Tongue (tissue), 2 donors: ENCODE results near the gene IL9. TPM values are rescaled to one million over a fixed set of nuclear protein-coding genes. Genes with fewer than 3 reads are reported as not detected.

Experiments
- DNase-seq: peaks from one replicate; pipeline ENCODE4 v3.0.0-alpha.2; 2015
- total RNA-seq: library from RNA; depleted of rRNA; stranded (reverse); fragments of >200 nt; gene quantifications from one replicate; pipeline ENCODE4 v1.2.3, GENCODE V29; 2014

The IL9 gene
- total RNA-seq, 1 donor from 2014 or later: not detected

DNA sequence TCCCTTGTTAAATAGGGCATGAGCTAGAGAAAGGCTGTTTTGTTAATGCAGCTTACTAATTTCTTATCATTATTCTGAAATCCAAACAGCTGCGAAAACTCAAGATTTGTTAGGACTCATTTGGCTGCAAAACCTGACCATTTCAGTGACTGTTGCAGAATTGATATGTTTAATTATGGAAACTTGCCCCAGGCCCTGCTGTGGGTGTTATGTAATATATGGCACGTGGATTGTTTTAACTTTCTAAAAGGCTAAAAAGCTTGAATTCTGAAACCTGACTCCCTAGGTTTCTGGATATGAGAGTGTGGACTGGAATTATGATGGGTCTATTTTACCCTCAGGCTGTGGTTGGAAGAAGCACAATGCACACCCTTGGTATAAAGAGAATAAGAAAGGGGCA is 4.4 kb downstream of the IL9 start:
- peak; percentile 10 for DNase-seq

DNA sequence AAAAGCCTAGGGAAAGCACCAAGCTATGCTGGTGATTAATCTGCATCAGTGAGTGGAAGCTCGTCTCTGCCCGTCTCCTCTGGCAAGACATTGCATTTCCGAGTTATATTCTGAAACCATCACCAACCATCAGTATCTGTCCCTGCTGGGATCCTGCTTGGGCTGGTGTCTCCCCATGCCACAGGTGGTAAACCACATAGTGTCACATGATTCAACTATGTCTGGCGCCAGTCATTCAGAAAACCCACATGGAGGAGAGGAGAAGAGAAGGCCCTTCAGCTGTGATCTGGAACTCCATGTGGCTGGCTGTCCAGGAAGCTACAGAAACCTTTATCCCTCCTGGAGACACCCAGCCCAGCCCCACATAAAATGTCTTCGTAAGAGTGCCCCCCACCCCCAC is 4.8 kb downstream of the IL9 start:
- DNase-seq: no peak

DNA sequence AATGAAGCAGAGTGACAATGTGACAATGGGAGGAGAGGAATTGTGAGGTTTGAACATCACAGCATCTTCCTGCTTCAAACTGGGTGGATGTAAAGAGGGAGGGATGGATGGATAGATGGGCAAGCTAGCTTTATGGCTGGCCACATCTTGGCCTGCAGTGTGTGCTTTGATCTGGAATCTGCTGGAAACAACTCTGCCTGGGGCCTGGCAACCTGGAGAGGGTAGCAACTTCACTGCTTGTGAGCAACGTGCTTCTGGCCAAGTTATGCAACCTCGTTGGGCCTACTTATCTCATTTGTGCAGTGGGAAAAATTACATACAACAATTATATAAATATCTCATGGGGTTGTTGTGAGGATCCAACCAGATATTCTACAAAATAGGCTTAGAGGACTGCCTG is 5.3 kb downstream of the IL9 start:
- no peak for DNase-seq

DNA sequence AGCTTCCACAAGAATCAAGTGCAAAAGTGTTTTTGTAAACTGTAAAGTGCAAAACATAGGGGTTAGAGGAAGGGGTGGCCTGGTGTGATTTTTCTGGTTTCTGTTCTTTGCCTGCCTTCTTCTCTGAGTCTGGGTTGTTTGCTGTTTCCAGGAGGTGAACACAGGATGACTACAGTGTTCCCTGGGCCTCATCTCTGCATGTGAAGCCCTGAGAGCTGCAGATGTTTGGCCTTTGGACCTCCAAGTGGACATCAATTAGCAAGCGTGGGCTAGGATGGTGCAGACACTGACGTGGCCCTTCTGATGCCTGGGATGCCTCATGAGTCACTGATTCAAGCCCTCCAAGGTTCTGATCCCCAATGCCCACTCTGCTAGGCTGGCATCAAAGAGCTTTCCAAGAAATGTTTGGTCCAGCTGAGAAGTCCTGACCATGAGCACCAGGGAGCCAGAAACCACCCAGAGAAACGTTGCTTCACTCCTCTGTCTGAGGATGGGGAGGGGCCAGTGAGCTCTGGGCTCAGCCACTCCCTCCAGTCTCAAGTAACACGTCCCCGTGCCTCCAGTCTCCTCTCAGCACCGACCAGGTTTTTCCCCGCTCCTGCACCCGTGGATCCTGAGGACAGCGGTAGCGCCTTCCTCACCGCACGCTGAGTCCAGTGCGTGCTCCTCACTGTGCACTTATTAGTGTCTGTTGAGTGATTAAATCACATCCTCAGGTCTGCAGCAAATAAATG is 7.6 kb downstream of the IL9 start:
- no peak for DNase-seq

DNA sequence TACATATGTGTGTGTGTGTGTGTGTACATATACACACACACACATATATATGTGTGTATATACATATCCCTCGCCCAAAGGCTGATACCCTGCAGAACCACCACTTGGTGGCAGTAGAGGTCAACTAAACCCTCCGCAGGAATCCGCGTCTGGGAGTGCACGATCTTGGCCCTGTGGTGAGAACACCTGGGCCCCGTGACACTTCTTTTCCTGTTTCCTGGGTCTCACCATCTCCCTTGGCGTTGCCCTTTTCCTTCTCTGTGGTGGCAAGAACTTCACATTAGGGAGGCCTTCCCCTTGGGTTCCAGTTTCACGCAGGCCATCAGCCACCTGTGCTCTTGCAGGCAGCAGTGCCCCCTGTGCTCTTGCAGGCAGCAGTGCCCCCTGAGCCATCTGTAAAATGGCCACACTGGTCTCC is 8.2 kb downstream of the IL9 start:
- peak; percentile 83 for DNase-seq

DNA sequence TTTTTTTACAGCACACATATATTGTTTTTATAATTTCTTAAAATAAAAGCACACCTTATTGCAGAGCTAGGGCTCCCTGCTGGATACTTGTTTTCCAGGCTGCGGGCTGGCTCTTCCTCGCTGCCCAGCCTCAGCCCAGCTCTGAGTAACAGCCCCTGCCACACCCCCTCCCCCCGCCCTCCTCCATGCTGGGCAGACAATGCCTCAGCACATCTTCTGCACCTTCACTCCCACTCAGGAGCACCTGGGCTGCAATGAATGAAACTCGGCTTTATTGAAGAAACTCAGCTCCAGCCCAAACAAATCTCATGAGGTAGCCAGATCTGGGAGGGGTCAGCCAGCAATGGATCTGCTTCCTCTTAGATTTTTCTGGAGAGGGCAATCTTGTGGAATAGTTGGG is 9.5 kb downstream of the IL9 start:
- no peak for DNase-seq

DNA sequence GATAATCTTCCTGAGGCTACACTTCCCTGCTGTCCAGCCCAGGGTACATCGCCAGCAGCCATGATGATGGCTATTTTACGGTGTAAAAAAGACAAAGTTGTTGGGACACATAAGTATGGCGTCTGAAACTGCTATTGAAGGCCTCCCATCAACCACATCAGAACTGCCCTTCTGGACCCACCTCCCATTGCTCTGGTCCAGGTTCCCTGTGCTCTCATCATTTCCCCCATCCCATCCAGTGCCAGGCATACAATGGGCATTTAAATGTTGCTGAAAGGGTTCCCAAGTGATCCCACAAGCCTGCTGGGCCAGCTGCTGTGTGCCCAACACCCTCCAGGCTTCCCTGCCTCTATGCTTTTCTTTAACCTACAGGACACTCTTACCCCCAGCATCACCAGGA is 10.6 kb downstream of the IL9 start:
- DNase-seq: no peak

DNA sequence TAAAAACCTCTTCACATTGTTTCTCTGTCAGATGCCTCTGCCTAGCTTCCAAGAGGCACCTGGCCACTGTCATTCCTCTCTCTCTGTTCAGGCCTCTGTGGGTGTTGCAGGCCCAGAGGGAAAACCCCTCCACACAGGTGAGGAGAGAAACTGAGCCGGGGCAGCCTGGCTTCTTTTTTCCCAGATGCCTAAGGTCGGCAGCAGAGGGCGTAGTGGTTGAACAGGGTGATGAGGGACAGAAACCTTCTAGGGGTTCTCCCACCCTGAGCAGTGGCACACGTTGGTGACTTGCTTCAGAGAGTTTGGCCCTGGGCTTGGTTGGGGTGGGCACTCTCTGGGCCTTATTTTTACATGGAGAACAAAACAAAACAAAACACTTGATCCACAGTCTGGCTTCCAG is 12.2 kb downstream of the IL9 start:
- DNase-seq: no peak

DNA sequence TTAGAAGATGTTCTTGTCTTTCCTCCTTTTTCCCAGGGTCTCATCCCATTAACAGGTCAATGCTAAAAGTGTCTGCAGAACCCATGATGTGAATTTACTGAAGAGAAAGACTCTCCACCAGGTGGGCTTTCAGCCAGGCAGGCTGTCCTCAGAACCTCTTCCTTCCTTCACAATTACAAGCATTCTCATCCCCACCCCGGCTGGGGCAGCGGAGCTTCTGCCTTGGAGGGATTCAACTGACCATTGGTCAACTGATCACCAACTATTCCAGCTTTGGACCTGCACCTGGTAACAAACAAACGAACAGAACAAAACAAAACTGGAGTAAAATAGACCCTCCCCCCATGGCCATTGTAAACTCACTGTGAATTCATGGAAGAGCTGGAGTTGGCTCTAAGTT is 12.6 kb downstream of the IL9 start:
- no peak for DNase-seq

DNA sequence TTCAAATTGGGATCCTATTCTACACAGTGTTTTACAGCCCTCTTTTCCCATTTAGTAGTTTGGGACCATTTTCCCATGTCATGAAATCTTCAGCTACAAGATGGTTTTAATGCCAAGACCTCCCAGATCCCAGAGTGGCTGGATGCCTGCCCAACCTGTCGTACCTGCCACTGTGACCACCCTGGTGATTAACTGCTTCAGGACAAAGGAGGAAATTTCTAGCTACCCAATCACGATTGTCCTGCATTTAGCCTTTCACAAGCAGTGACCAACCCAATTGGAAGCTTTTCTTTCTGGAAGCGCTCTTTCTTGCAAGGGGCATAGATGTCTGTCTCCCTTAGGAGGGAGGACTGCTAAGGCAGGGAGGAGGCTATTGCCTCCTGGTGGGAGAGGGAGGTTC is 13.8 kb downstream of the IL9 start:
- DNase-seq: no peak

DNA sequence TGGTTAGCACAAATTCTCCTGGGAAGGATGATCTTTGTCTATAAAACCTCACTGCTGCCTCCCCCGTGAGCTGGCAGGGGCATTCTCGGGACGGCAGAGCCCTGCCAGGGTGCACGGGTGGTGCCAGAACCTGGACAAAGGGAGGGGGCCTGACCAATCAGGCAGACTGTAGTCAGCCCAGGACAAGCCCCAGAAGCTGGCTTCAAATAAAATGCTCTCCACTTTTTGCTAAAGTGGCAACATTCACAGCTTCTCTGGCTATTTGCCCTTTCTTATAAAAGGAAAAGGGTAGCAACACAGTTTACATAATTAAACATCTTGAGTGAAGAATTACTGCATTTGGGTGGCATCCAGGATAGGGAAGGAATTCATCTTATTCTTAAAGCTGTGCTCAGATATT is 14.4 kb downstream of the IL9 start:
- DNase-seq: peak; percentile 18

DNA sequence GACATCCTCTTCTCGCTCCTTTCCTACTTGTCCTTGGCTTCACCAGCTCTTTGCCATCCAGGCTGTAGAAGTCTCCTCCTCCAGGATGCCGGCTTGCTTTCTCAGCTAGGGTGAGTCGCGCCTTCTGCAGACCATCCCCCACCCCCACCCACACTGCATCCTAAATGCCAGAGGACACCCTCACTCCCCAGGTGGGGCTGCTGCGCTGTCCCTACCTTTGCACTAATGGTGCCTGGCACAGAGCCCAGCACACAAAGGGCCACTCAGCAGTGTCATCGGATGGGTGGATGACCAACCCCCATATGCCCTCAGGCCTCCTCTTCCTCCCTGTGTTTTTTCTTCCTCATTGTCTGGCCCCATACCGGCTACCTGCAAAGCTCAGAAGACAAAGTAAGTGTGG is 14.8 kb downstream of the IL9 start:
- DNase-seq: no peak

DNA sequence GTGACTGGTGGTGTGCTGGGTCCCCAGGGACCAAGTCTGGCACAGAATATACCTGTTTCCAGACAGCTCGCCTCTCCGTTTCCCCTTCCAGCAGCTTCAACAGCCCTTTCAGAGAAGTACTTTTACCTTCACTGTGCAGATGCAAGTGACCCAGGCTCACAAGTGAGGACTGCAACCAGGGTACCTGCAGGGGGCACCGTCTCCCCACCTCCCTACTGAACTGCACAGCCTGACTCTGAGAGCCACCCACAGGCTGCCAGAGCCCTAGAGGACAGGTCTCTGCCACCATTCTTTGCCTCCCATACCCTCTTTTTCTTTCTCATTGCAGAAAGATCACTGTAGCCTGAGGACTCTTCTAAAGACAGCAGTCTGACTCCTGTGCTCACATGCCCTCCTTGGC is 15.4 kb downstream of the IL9 start:
- DNase-seq: no peak

DNA sequence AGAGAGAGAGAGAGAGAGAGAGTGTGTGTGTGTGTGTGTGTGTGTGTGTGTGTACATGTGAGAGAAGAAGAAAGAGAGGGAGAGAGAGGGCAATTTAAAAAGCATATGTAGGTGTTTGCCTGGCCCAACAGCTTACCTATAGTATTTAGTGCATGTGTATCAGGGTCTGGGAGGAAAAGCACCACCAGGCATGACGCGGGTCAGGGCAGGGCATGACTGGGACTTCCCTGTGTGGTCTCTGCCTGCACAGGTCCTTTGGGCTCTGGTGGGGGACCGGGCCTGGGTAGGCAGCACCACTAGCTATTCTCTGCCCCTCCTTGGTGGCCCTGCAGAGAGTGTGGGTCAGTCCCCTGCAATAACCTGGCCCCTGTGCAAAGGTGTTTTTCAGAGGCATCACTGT is 16.1 kb downstream of the IL9 start:
- DNase-seq: no peak

DNA sequence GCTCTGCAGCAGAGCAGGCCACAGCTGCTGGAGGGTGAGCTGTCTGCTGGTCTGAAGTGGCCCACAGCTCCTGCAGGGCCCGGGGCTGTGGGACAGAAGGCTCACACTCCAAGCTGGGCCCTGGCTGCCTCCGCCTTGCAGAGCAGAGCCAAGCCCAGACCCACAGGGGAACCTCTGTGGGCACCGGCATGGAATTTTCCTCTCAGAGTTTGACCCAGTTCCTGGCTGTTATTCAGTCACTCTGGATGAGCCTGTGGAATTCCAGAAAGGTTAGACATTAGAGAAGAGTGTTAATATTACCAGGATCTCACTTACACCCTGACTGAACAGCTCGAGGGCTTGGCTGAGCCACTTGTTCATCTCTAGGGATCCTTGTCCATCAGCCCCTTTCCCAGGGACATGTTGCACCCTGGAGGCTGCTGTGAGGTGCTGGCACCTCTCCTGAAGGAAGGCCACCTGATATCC is 17.5 kb downstream of the IL9 start:
- no peak for DNase-seq

DNA sequence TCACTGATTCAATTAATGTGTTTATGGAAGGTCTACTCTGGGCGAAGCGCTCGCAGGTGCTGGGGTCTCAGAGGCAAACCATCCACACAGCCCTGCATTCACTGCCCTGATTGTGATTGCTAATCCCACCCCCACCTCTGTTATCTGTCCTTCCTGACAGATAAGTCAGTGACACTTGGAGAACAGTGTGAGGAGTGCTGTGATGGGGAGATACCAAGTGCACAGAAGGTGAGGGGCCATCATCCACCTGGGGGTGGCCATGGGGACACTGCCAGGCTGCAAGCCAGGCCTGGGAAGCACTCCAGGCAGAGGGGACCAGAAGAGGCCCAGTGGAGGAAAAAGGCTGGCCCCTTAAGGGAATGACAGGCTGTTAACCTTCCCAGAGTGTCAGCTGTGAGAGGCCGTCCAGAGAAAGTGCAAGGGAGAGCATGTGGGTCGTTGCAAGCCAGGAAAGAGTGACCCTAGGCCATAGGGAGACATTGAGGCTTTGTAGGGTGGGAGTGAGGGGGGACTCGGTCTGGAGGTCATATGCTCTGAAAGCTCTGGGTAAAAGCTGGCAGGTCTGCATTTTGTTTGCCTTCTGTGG is 18.0 kb downstream of the IL9 start:
- no peak for DNase-seq

DNA sequence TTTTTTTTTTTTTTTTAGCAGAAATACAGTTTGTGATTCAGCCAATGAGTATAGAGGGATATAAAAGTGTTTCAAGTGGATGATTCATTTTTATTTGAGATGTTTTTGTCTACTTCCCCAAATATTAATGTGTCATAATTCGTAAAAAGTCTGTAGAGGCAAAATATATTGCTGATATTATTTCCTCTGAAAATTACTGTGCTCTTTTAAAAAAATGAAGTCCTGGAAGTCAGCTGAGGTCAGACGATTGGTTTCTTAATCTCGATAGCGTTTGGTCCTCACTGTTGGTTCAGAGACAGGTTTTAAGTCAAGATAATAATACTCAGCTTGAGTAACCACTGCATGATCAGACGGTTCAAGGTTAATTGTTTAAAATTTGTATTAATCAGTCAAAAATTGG is 19.5 kb downstream of the IL9 start:
- DNase-seq: no peak

DNA sequence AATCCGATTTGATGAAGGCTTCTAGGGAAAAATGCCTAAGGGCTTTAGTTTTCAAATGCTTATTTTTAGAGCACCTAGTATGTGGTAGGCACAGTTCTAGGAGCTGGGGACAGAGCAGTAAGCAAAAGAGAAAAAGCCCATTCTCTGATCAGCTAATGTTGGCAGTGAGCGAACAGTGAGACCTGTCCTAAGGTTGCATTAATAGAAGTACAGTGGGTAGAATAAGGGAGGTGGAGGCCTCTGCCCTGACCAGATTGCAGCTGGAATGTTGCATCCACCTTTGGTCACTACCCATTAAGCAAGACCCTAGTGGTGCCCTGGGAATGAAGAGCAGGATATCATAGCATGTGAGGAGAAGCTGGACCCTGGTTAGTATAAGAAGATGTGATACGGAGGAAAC is 20.1 kb downstream of the IL9 start:
- no peak for DNase-seq

DNA sequence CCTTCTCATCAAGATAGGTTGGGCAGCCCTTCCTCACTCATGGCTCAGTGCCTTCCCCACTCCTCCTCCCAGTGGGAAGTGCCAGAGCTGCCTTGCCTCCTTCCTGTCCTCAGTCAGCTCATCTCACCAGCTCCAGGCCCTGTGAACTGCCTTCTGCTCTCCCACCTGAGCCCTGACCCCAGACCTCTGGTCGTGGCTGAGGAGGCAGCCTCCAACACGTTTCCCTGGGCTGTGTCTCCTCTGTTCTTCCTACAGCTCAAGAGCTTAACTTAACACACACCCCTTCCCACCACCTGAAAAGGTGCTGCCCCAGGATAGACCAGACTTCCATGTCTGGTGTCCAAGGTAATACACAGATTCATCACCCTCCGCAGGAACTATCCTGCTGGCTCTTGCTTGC is 21.2 kb downstream of the IL9 start:
- DNase-seq: no peak

DNA sequence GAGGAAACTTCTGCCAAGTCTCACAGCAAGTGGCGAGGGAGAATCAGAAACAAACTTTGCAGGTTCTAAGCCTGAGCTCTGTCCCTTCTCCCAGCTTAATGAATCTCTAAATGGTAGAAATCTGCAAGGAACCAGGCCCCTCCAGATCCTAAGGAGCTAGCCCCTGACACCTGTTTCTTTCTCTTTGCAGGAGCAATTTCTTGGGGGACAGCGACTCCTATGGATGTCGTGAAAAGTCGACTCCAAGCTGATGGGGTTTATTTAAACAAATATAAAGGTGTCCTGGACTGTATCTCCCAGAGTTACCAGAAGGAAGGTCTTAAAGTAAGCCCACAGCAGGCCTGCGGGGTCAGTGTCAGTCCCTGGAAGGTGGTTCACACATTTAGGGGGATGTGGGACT is 21.8 kb downstream of the IL9 start:
- no peak for DNase-seq

DNA sequence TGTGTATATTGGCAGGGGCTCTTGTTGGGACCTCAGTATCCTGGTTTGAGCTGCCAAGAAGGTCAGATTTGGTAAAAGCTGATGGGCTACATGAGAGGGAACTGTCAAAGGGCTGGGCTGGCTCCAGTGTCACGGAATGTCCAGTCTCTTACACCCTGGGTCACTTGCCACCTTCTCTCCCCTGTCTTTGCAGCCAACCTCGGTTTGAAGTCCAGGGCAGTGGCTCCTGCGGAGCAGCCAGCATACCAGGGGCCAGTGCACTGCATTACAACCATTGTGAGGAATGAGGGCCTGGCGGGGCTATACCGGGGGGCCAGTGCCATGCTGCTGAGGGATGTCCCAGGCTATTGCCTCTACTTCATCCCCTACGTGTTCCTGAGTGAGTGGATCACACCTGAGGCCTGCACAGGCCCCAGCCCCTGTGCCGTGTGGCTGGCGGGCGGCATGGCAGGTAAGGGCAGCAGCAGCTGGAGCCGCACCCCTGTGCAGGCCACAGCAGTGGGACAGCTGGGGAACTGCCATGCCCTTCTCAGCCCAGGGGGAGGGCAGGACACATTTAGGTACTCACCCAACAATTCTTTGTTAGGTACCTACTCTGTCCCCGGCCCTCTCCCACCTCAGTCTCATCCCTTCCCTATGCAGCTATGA is 24.2 kb downstream of the IL9 start:
- DNase-seq: no peak

DNA sequence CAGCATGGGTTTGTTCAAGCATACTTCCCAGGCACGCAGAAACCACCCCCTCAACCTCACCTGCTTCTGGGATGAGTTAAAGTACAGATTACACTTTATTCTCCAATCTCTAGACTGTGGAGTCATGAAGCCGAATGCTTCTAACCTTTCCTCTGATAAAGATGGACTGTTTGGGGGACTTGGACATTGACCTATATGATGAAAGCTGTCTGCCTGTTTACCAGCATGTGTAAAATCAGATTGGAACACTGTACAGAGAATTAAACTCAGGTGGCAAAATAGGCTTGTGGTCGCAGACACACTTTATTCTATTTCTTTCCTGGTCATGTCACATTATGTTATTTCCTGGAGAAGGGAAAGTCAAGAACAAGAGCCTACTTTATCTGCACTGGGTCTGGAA is 25.7 kb downstream of the IL9 start:
- no peak for DNase-seq

DNA sequence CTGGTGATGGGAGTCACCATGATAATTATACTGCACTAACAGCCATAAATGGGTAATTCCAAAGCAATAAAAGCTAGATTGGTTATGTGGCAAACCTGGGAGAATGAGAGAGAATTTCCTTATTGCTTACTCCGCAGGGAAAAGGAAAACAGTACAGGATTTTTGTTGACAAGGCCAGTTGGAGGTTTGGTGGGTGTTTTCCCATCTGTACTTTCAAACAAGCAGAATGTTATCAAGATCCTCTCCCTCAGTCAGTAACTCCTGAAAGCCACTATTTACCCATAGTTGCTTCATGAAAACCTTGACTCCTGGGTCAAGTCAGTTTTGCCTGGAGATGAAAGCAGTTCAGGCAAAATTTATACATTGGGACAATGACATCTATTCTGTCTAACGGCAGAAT is 26.4 kb downstream of the IL9 start:
- no peak for DNase-seq

DNA sequence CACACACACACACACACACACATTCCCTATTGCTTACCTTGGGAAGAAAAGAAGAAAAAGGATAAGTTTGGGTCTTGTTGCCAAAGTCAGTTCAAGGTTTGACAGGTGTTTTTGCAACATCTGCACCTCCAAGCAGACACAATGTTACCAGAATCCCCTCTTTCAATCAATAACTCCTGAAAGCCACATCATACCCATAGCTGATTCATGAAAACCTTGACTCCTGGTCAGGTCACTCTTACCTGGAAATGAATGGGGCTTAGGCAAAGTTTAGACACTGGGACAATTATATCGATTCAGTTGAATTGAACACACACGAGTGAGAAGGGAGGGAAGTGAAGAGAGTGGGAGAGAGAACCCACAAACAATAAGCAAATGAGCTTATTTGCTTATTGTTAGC is 27.0 kb downstream of the IL9 start:
- DNase-seq: no peak
